ENCODE measurements around the gene CDH13.

Gene CDH13

GRCh38 chr16:82960918-82961317 lies 334.1 kb downstream of the CDH13 start:
- no peak for DNase-seq

GRCh38 chr16:82963653-82964052 lies 336.9 kb downstream of the CDH13 start:
- DNase-seq = no peak

GRCh38 chr16:82965808-82966207 lies 339.0 kb downstream of the CDH13 start:
- DNase-seq = no peak

- DNase-seq = no peak
Measured at GRCh38 chr16:82967424-82967823, 340.7 kb downstream of the CDH13 start.

GRCh38 chr16:82971126-82971525 lies 344.4 kb downstream of the CDH13 start:
- no peak for DNase-seq

GRCh38 chr16:82972331-82972919 lies 345.7 kb downstream of the CDH13 start:
- DNase-seq = no peak

GRCh38 chr16:82979406-82980111 lies 352.8 kb downstream of the CDH13 start:
- DNase-seq = no peak

- DNase-seq = no peak
Measured at GRCh38 chr16:82980810-82981209, 354.0 kb downstream of the CDH13 start.

- DNase-seq = no peak
Measured at GRCh38 chr16:82987767-82988166, 361.0 kb downstream of the CDH13 start.

GRCh38 chr16:82990155-82990554 lies 363.4 kb downstream of the CDH13 start:
- no peak for DNase-seq

- DNase-seq = no peak
Measured at GRCh38 chr16:82991410-82991809, 364.6 kb downstream of the CDH13 start.

GRCh38 chr16:82991966-82992675 lies 365.4 kb downstream of the CDH13 start:
- no peak for DNase-seq

GRCh38 chr16:82992786-82993185 lies 366.0 kb downstream of the CDH13 start:
- no peak for DNase-seq

- DNase-seq = no peak
Measured at GRCh38 chr16:82993415-82993814, 366.6 kb downstream of the CDH13 start.

GRCh38 chr16:82993926-82994325 lies 367.2 kb downstream of the CDH13 start:
- no peak for DNase-seq

GRCh38 chr16:82995286-82995923 lies 368.6 kb downstream of the CDH13 start:
- DNase-seq = no peak

- no peak for DNase-seq
Measured at GRCh38 chr16:82995924-82996441, 369.2 kb downstream of the CDH13 start.

- no peak for DNase-seq
Measured at GRCh38 chr16:82996814-82997213, 370.0 kb downstream of the CDH13 start.

GRCh38 chr16:82999711-83000110 lies 372.9 kb downstream of the CDH13 start:
- DNase-seq = no peak

- no peak for DNase-seq
Measured at GRCh38 chr16:83002351-83003334, 375.9 kb downstream of the CDH13 start.

- DNase-seq = no peak
Measured at GRCh38 chr16:83004868-83005652, 378.3 kb downstream of the CDH13 start.
